Adrenal gland (tissue), 12 donors: ENCODE results near the gene STARD3NL. TPM values are rescaled to one million over a fixed set of nuclear protein-coding genes. Genes with fewer than 3 reads are reported as not detected.
"Not testable (repeated sequence)": the region's sequence is repeated elsewhere in the genome, so short reads cannot be mapped to it uniquely, and the experiment has no call there.

Experiments
- DNase-seq, 7 donors: peaks; one replicate each; pipeline ENCODE4 v3.0.0-alpha.2; 2019 to 2020
- H3K27ac ChIP-seq, 5 donors: fragments of 200-600 bp; sonication (generic) in 4 of 5; 1 replicate in 3 of 5; 2 replicates in 2 of 5; pipeline versions ENCODE4 v1.5.1 to v1.8.0; 2016 to 2020; ENCODE audit warnings: mild to moderate bottlenecking in 1 of 5
- H3K27me3 ChIP-seq: fragments of 200-600 bp; 2 replicates; pipeline ENCODE4 v1.8.0; 2021
- H3K36me3 ChIP-seq, 2 donors: fragments of 200-600 bp; replicated peaks in 1 of 2; 1 replicate in 1 of 2; 2 replicates in 1 of 2; pipeline versions ENCODE4 v1.5.1 to v1.8.0; 2018 to 2022
- H3K4me1 ChIP-seq, 2 donors: fragments of 200-600 bp; replicated peaks in 1 of 2; 1 replicate in 1 of 2; 2 replicates in 1 of 2; pipeline versions ENCODE4 v1.5.1 to v1.8.0; 2018 to 2021
- H3K4me3 ChIP-seq, 4 donors: fragments of 200-600 bp; sonication (generic) in 3 of 4; one replicate each; pipeline ENCODE4 v1.5.1; 2016 to 2018
- H3K9me3 ChIP-seq, 3 donors: fragments of 200-600 bp; sonication (generic) in 1 of 3; replicated peaks in 1 of 3; 1 replicate in 2 of 3; 2 replicates in 1 of 3; pipeline versions ENCODE4 v1.5.1 to v1.8.0; 2016 to 2021
- CTCF ChIP-seq, 6 experiments: fragments of 450-650 bp in 4 of 6; fragments of 200-600 bp in 2 of 6; sonication (generic) in 1 of 6; IDR thresholded peaks; 1 replicate in 5 of 6; 2 replicates in 1 of 6; pipeline versions ENCODE4 v1.5.1 to v1.8.0; 2016 to 2021; ENCODE audit warnings: antibody characterized with exemption in 6 of 6, mild to moderate bottlenecking in 2 of 6, moderate library complexity in 1 of 6
- POLR2A ChIP-seq, 2 donors: fragments of 450-650 bp; IDR thresholded peaks; one replicate each; pipeline ENCODE4 v1.6.1; 2017; ENCODE audit warnings: antibody characterized with exemption in 2 of 2, mild to moderate bottlenecking in 2 of 2, moderate library complexity in 1 of 2
- WGBS, 4 donors: extraction: QIAGEN DNeasy Blood & Tissue Kit in 2 of 4; methylation state at CpG; one replicate each; pipeline versions ENCODE4 v1.1.5 to v1.1.7; 2013 to 2017; 5-methylcytosine and 5-hydroxymethylcytosine counted together
- intact Hi-C, 2 donors: fragments of 100-400 bp; cut with DNase I; formaldehyde crosslinking; loops; one replicate each; pipeline versions ENCODE4 v1.14.1 to v1.15.0; 2022 to 2023
- polyA plus RNA-seq, 3 donors: library from polyadenylated mRNA; stranded (reverse); fragments of 200-250 nt in 2 of 3; fragments of 350-450 nt in 1 of 3; fragmentation: Illumina TruSeq in 1 of 3; extraction: RNeasy Lipid Tissue Mini Kit (QIAGEN cat#74804) in 1 of 3; gene quantifications; one replicate each; pipeline ENCODE4 v1.2.3, GENCODE V29; 2013 to 2014
- total RNA-seq, 9 donors: library from RNA; depleted of rRNA in 4 of 9; stranded (reverse); fragments of >200 nt in 4 of 9; fragments of 120-200 nt in 1 of 9; fragmentation: NEBNext Ultra II Directional in 1 of 9; extraction: Animal tissue kit (Norgen Biotek cat#: 25700) in 1 of 9; gene quantifications; one replicate each; pipeline versions ENCODE4 v1.1.0 to v1.2.4, GENCODE V29; 2013 to 2023
- donor health status: healthy with polysubstance abuse.
- donor health status: Bipolar disorder and iron deficiency.
- donor health status: DM: yes; HTN: yes; CAD: no.
- donor health status: DM: no; HTN: no; CAD: no.
- donor health status: DM: no; HTN: no; CAD: no.
- donor health status: DM: yes; HTN: yes; CAD: no.

STARD3NL gene
- total and polyA plus RNA-seq, 12 donors = 13.9 to 61.6 (median 27.6) TPM

DNA sequence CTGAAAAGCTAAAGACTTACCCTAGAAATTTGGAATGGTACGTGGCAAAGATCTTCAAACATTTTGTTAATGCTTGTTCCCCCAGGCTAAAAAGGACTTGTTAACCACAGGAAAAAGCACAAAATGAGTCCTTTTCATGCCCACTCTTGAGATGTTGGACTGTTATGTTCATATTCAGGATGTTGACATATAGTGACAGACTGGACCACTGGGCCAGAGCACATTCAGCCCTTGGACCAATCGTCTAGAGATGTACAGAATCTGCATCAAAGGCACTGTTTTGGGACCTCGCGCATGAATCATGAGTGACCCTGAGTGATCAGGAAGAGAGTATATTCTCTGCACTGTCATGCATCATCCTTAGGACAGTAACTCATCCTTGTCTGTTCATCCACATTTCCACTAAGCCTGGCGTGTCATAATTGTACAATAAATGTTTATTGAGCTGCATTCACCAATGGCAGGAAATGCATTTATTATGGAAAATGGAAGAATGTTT is 70.1 kb downstream of the STARD3NL start:
- H3K27me3 ChIP-seq = no peaks in the 10 kb centered on the region
- no peaks in the 10 kb centered on the region for H3K36me3 ChIP-seq
- no peak overlapping the region for H3K4me3 ChIP-seq
- H3K9me3 ChIP-seq = no peaks in the 10 kb centered on the region
- no peaks in the 10 kb centered on the region for H3K4me1 ChIP-seq
- intact Hi-C loops = no loop called here
- no peak for TF ChIP-seq CTCF (IDR thresholded peaks at IDR 0.05)
- TF ChIP-seq POLR2A (IDR thresholded peaks at IDR 0.05) = no peak
- H3K27ac ChIP-seq = no peak overlapping the region
- DNase-seq = no peak
- 77 to 89% (median 78%) methylated on average over 5 of the region's 5 CpGs for WGBS, 4 donors

GRCh38 chr7:38249849-38250248 is 71.8 kb downstream of the STARD3NL start:
- H3K36me3 ChIP-seq, H3K27ac ChIP-seq, H3K27me3 ChIP-seq, H3K4me3 ChIP-seq, DNase-seq, H3K4me1 ChIP-seq, H3K9me3 ChIP-seq, intact Hi-C loops: not testable (repeated sequence)
- 54 to 76% (median 65%) methylated on average over 3 of the region's 3 CpGs for WGBS, 4 donors

DNA sequence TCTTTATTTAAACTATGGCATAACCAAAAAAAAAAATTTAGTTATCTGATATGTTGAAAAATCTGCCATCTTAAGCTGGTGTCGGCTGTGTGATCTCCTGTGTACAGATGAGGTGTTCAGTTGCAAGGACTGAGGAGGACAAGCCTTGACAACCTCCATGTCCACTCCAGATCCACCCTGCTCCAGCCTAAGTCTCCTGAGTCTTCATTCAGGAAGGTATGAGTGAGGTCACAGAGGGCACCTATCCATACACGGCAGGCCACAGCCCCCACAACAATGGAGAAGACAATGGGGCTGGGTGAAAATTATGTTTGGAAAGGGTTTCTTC is 79.3 kb downstream of the STARD3NL start:
- Histone ChIP-seq H3K4me3 (no peak overlapping the region), H3K27me3 (no peaks in the 10 kb centered on the region), H3K9me3 (no peaks in the 10 kb centered on the region), H3K4me1 (no peaks in the 10 kb centered on the region), H3K27ac (no peak overlapping the region), H3K36me3 (no peaks in the 10 kb centered on the region)
- DNase-seq = no peak
- intact Hi-C loops = no loop called here
- WGBS, 4 donors = 74 to 82% (median 78%) methylated on average over 2 of the region's 2 CpGs
- TF ChIP-seq CTCF (IDR thresholded peaks at IDR 0.05) (no peak), POLR2A (IDR thresholded peaks at IDR 0.05) (no peak)

- H3K27me3 ChIP-seq, DNase-seq, H3K9me3 ChIP-seq, H3K36me3 ChIP-seq, intact Hi-C loops, H3K27ac ChIP-seq, H3K4me1 ChIP-seq, H3K4me3 ChIP-seq: not testable (repeated sequence)
- WGBS, 4 donors = 77 to 87% (median 83%) methylated on average over 6 to 8 of the region's 8 CpGs
These were observed 81.1 kb downstream of the STARD3NL start for GRCh38 chr7:38259157-38259556.

DNA sequence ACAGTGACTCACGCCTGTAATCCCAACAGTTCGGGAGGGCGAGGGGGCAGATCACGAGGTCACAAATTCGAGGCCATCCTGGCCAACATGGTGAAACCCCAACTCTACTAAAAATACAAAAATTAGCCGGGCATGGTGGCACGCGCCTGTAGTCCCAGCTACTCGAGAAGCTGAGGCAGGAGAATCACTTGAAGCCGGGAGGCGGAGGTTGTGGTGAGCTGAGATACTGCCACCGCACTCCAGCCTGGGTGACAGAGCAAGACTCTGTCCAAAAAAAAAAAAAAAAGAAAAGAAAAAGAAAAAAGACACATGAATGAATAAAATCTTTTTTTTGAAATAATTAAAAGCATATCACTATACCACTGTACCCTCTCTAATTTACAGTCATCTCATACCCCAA is 83.6 kb downstream of the STARD3NL start:
- DNase-seq, intact Hi-C loops, H3K27ac ChIP-seq, H3K27me3 ChIP-seq, H3K36me3 ChIP-seq, H3K4me3 ChIP-seq, H3K4me1 ChIP-seq, H3K9me3 ChIP-seq: not testable (repeated sequence)
- WGBS, 4 donors = 73 to 88% (median 81%) methylated on average over 12 of the region's 12 CpGs

- H3K27ac ChIP-seq, H3K27me3 ChIP-seq, H3K4me1 ChIP-seq, H3K4me3 ChIP-seq, DNase-seq, H3K9me3 ChIP-seq, H3K36me3 ChIP-seq, intact Hi-C loops: not testable (repeated sequence)
- 51 to 62% (median 59%) methylated on average over 2 of the region's 2 CpGs for WGBS, 4 donors
These were observed 84.0 kb downstream of the STARD3NL start for GRCh38 chr7:38262026-38262425.
